ENCODE results near the gene TSPAN3.

TSPAN3 gene

DNA sequence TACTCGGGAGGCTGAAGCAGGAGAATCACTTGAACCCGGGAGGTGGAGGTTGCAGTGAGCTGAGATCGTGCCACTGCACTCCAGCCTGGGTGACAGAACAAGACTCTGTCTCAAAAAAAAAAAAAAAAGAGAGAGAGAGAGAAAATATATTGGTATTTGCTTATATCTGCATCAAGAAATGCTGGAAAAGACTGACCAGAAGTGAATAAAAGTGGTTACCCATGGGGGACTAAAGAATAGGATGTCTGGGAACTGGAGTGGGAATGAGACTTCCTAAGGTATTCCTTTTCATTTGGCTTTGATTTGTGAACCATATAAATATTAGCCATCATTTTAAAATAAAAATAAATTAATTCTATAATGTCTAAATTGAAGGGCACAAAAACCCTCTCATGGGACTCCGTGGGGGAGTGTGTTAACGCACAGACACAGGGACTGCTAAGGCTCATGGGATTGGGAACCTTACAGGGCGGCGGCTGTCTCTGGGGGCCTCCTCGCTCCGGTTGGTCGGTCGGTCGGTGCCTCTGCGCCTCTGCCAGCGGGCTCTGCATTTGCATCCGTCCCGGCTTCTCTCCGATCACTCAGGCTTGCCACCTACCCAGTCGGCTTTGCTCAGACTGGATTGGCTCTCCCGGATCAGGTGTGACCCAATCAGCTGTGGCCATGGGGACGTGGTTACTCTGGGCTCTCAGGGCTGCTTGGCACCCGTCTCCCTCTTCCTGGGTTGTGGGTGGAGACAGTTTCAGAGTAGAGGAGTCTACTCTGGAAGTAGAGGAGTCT, 12.7 kb upstream of the TSPAN3 start:
- no peak for FAIRE-seq

DNA sequence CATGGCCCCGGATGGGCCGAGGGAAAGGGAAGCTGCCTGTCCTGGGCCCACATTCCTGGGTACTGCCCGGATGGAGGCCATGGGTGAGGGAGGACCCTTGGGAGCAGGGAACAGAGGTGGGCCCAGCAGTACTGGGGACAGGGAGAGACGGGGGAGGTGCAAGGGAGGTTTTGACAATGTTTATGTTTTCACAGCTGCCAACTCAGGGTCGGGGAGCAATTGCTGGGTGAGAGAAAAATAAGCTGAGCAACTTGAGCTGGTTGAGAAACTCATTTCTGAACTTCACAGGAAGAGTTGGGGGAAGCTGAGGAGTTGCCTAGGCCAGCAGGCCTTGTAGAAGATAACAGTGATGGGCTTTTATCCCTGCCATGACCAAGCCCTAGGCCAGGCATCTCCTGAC, 11.1 kb upstream of the TSPAN3 start:
- FAIRE-seq: no peak

DNA sequence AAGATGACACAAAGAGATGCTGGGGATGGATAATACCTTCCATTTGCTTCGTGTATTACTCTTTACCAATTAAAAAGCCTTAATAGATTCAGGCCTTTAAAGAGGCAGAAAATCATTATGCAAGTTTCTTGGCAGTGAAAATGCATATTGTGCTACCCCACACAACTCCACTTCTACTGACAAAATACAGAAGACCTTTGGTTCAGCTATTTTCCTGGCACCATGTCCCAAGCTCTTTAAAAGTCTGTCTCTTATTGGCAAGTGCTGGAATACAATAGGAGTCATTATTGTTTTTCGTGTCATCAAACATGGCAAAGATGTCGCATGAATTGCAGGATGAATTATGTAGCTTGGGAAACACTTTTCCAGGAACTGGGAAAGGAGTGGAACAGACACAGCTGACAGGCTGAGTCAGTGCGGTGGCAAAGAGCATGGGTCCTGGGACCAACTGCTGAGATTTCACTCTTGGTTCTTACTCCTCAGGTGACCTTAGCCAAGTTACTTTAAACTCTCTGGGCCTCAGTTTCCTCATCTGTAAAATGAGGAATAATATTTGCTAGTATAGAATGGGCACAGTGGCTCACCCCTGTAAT, 5.5 kb upstream of the TSPAN3 start:
- FAIRE-seq: no peak

DNA sequence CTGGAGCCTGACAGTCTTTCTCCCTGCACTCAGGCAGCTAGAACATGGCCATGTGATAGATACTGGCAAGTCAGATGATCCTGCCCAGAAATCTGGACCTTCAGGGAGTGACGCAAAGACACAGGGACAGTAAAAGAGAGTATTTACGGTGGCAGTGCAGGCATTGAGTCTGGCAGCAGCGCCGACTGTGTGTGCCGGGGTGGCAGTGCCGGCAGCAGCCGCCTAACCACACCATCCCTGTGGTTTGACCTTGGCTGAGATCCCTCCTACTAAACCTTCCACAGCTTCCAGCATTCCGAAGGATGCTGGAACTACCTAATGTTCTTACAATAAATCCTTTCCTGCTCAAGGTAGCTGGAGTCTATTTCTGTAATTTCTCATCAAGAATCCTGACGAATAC, 4.6 kb upstream of the TSPAN3 start:
- no peak for FAIRE-seq

DNA sequence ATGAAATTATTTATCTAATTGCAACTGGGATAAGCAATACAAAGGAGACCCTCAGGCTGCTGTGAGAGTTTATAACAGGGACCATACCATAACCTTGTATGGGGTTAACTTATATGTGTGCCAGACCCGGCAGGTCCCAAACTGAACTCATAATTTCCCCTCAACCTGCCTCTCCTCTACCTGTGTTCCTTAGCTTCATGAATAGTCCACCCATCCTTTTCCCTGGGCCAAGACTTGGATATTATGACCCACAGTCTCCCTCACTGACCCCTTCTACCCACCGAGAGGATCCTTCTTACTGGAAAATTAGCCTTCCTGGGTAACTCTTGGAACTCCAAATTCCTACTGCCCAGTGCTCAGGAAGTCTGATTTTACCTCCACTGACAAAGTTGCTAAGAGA, 3.4 kb upstream of the TSPAN3 start:
- no peak for FAIRE-seq

DNA sequence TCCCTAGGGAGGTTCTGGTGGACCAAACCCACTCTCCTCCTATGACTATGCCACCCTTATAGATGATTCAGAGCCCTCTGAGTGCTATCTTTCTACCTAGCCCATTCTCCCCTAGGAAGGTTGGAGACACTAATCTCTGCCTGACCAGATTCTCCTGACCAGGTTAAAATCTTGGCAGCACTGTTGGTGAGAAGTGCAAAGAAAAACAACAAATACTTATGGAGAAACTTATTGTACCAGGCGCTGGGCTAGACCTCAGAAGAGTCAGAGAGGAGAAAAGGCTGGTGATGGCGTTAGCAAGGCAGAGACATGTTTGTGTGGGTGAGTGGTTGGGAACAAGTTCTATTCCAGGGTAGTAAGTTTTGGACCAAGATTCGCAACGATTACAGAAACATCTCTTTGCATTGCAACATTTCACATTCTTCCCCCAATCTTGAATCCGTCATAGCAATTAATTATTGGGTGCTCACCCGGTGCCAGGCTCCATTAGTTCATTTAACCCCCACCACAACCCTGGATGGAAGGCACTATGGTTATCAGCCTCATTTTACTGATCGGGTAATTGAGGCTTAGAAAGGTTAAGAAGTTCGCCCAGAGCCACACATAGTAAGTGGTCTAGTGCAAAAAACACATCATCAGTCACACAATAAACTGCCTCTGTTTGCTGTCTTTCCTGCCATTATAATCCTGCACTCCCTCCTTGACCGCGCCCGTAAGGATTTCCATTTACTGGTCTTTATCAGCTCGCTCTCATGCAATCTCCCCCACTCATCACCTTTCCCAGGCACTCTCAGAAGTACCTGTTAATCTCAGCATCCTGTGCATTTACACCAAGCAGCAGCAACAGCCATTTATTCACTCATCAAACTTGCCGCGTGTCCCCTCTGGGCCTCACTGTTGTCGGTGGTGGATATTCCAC, 655 bp upstream of the TSPAN3 start:
- no peak for FAIRE-seq

DNA sequence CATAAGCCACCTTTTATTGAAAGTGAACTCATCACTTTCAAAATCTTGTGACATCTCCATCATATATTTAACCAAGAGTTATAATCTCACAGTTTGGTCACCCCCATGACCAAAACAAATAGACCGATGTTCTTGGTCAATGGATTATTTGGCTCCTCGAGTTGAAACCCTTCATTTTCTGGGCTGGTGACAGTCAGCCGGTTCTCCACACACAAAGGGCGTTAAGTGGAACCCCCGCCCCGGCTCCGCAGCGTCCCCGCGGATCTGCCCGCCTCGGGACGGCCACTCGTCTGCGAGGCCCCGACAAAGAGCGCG, 772 bp downstream of the TSPAN3 start:
- no peak for FAIRE-seq

DNA sequence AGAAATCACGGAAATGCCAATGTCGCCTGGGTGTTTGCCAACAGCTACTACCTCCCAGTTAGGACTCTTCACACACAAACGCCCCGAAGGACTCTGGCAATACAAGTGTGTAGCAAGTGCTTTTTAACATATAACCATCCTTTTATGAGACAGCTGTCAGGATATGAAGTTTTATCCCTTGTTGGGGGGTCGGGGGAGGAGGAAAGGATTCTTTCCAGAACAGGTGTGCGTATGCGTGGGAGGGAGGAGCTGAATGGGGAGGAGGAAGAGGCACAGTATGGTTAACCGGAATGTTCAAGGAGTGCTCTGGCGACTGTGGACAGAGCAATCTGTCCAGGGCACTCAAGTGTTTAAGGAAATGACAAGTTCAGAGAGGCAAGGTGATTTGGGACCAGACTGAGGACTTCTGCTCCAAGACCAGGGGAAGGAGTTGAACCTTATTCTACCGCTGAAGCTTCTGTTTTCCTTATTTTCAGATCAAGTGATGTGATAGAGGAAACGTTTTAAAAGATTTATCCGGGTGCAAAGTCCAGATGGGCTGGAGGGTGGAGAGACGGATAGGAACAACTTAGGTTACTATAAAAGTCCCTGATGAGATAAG, 1.3 kb downstream of the TSPAN3 start:
- FAIRE-seq: no peak

DNA sequence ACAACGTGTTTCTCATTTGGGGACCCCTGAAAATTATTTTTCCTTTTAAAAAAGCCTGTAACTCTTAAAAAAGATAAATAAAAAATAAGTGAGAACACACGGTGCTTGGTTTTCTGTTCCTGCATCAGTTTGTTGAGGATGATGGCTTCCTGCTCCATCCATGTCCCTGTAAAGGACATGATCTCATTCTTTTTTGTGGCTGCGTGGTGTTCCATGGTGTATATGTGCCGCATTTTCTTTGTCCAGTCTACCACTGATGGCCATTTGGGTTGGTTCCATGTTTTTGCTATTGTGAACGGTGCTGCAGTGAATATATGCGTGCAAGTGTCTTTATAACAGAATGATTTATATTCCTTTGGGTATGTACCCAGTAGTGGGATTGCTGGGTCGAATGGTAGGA, 2.3 kb downstream of the TSPAN3 start:
- FAIRE-seq: no peak

DNA sequence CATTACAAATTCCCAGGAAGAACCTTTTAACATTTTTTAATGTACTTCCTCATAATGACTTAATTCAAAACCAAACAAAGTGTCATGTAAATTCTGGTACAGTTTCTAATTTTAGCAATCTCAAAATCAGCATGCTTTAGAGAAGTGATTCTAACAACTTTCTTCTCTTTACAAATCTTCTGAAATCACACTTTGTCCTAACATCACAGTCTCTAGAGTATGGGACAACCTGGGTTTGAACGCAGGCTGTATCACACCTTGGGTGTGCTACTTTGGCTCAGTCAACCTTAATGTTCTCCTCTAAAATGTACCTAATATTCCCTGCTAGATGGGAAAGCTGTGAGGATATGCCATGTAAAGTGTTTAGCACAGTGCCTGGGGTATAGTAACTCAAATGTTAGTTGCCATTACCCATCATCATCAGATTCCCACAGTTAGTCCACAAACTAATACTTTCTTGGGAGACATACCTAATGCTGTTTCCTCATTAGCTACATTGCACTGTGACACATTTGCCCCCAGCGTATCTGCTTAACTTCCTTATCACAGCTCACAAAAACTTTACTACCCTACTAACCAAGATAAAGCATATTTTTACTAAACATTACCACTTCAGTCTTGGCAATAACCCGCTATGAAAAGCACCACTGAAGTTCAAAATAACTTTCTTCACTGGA, 3.1 kb downstream of the TSPAN3 start:
- FAIRE-seq: no peak

DNA sequence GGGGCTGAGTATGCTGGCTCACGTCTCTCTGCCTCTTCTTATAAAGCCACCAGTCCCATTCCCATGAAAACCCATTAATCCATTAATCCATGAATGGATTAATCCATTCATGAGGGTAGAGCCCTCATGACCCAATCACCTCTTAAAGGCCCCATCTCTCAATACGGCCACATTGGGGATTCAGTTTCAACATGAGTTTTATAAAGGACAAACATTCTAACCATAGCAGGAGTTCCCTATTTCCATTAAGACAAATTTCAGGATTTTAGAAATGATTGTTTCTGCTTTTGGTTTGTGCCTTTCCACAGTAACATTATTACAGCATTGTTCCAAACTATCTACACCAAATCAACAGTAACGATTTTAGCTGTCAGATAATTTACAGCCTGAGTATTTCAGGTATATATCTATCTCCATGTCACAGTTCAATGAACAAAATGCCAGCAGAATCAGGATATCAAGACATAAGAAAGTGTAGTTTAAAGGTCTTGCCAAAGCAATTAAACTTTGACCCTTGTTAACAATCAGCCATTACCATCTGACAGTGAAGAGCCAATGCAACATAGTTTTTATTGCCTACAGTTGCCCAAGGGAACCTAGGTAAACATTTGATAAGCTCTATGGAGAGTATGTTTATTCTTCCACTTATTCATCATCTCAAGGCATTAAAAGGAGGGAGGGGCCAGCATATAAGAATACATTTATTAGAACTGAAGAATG, 3.8 kb downstream of the TSPAN3 start:
- FAIRE-seq: no peak

DNA sequence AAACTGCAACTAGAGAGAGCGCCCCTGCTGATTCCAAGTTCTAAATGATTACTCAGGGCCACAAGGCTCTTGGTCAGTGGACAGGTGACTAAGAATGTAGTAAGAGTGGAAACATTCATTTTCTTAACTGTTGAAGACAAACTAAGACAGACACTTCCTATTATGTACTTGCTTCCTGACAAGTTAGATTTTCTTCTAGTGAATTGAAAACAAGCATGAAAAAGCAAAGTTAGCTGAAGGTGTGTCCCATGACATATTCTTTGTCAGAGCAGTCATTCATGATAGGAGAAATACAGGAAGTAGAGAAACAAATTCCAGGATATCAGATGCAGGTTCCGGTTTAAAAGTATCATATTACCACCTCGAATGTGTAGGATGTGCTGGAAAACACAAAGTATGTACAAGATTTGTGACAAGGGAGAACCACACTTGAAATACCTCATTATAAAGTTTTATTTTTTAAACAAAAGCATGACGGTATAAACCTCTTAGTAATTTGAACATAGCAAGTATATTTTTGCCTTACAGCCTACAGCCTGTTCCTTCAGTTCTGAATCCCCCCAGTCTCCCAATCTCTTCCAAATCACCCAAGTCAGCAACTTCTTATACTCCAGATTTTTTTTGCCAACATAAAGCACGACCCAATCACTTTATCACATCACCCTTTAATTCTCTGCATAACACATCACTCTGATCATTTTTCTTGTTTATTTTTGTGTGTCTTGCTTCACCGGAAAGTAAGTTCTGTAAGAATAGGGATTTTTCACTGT, 6.2 kb downstream of the TSPAN3 start:
- no peak for FAIRE-seq

DNA sequence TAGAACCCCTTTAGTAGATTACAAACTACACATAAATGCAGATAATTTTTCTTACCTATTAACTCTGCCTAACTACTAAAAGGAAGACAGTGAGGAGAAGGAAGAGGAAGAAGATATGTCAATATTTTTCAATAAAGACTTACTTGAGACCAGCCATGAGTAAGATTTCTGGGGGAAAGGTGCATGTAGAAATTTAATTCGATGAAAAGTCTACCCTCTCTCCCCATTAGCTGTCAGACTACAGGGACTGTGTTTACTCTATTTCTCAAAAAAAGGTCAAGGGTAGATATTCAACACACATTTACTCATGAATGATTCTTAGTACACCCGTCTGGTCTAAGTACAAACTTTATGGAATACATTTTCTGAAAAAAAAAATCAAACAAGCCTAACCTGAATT, 6.8 kb downstream of the TSPAN3 start:
- no peak for FAIRE-seq

DNA sequence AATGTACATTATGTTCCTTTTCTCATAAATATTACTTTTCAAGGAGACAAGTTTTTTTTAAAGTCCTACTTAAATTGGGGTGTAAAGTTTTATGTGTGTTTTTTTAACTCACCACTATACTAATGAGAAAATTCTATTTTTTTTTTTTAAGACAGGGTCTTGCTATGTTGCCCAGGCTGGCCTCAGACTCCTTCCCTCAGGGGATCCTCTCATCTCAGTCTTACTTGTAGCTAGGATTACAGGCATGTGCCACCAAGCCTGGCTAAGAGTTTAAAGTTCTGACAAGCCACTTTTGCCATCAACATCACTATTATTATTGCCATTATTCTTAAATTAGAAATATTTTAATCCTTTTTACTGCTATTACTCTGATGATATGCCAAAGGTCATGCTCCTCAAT, 7.7 kb downstream of the TSPAN3 start:
- no peak for FAIRE-seq

DNA sequence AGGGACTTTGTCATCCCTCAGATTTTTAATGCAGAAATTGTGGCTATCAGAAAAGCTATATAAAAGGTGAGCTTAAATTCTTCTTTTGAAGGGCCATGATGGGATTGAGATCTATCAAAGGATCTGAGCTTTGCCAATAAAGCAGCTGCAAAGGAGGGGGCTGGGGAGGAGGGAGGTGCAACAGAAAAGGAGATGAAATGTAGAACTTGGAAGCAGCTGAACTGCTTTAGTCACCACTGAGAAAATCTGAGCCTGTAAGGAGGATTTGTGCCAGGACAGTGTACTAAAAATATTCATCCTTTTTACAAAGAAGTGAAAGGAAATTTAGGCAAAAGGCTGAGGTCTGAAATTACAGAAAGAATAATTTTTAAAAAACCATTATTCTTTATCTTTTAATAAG, 10.4 kb downstream of the TSPAN3 start:
- FAIRE-seq: no peak

DNA sequence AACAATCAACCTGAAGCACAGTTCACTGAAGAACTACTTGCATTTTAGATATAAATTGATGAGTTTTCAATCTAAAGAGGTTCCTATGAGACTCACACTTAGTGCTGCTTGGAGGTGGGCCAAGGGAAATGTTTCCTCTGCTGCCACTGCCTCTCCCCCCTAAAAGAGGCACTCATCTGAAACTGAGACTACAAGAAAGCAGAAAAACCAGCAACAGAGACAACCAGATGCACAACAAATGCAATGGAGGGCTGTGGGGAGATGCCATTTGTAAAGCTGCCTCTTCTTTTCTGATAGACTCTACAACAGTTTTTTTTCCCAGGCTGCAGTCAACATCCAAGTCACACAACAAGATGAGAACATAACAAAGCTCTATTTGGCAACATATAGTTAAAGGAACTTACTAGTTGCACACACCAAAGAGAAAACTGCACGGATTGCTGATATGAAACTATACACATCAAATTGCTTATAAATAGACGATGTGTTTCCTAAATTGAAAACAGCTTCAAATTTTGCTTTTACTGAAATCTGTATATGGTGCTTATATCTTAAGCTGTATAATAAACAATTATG, 11.0 kb downstream of the TSPAN3 start:
- no peak for FAIRE-seq

DNA sequence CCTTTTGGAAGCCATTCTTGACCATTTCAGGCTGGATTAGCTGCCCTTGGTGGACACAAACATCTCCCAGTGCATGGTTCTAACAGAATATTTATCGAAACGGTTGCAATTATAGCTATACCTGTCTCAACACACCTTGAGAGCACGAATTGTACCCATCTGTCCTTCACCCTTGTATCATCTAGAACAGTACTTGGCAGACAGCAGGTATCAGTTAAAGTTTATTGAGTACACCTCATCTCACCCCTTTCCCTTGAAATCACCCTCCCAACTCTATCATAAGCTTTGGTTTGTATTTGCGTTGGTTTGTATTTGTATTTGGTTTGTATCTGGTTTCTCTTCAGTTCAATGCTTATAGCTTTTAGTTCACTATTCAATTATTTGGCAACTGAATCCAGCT, 12.4 kb downstream of the TSPAN3 start:
- FAIRE-seq: no peak

DNA sequence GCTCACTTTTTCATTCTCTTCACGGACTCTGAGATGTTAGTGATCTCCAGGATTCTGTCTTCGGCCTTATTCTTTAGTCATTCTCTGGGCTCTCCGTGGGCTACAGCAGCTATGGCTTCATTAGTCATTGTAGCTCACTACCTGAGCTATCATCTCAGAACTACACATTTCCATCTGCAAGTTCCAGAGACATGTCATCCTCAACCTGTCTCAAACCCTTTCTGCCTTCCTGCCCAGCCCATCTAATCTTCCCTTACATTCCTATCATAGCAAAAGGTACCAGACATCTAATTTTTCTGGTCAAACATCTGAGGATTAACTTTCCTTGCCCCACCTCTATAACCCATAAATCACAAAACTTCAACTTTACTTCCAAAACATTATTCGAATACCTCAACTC, 13.2 kb downstream of the TSPAN3 start:
- no peak for FAIRE-seq

DNA sequence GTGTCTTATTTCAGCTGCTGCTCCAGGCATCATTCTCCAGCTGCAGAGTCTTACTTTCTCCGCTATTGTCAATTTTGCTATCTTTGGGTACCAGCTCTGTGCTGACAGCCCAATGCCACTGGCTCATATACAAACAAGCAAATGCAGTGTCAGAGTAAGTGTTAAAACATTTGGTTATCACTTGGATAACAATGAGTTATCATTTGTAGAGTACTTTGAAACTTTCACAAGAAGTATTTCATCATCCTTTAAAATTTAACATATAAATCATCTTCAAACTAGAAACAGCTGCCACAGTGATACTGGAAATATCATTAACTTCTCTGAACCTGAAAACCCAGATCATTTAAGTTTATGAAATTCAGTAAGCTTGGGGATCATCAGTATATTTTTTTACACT, 13.8 kb downstream of the TSPAN3 start:
- FAIRE-seq: no peak

DNA sequence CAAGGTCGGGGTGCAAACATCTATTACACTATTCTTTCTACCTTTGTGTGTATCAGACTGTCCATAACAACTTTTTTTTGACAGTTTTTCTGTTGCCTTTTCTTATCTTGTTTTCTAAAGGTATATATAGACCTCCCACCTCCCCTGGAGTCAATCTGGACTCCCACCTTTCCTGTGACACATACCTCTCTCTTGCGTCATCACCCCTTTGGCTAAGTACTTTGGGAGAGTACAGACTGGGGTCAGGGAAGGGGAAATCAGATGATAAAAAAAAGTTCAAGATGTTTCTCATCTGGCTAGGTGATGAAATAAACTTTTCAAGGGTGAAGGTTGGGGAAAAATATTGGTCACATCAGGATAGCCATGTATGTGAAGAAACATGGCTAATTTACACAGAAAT, 17.2 kb downstream of the TSPAN3 start:
- no peak for FAIRE-seq

DNA sequence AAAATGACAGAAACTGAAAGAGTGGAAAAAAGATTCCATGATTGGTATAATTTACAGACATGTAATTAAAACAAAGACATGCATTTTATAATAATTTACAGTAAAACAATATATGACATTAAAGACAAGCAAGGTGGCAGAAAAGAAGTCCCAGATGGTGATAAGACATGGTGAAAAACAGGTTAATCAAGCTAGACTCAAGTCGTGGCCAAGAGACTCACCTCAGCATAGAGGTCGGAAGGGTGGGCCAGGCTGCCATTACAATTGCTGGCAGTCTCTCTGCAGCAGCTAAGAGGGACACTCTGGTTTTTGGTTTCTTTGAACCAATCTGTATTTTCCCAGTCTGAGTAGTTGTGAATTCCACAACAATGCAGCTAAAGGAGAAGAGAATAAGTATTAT, 18.4 kb downstream of the TSPAN3 start:
- no peak for FAIRE-seq

Data from TTC549 (cell line).